Ishikawa (cell line): Measurements from ENCODE around the gene LRBA.

Source experiments
- CEBPB ChIP-seq: IDR thresholded peaks from 2 replicates; pipeline ENCODE4 v1.6.1; 2012
- CREB1 ChIP-seq: IDR thresholded peaks from 2 replicates; pipeline ENCODE4 v1.6.1; 2012; ENCODE audit warnings: low read depth
- EGR1 ChIP-seq: IDR thresholded peaks from 2 replicates; pipeline ENCODE4 v1.6.1; 2012
- EP300 ChIP-seq: IDR thresholded peaks from 2 replicates; pipeline ENCODE4 v1.6.1; 2012; ENCODE audit warnings: borderline replicate concordance
- FOXM1 ChIP-seq: IDR thresholded peaks from 2 replicates; pipeline ENCODE4 v1.6.1; 2012; ENCODE audit warnings: low read depth, borderline replicate concordance
- MAX ChIP-seq: IDR thresholded peaks from 2 replicates; pipeline ENCODE4 v1.6.1; 2012
- RAD21 ChIP-seq: IDR thresholded peaks from 2 replicates; pipeline ENCODE4 v1.6.1; 2012; ENCODE audit warnings: low read depth
- REST ChIP-seq: IDR thresholded peaks from 2 replicates; pipeline ENCODE4 v1.6.1; 2012; ENCODE audit warnings: low read depth, mild to moderate bottlenecking
- TAF1 ChIP-seq: IDR thresholded peaks from 2 replicates; pipeline ENCODE4 v1.6.1; 2012; ENCODE audit warnings: low read depth, mild to moderate bottlenecking
- TCF12 ChIP-seq: IDR thresholded peaks from 2 replicates; pipeline ENCODE4 v1.6.1; 2012; ENCODE audit warnings: low read depth
- TEAD4 ChIP-seq: IDR thresholded peaks from 2 replicates; pipeline ENCODE4 v1.6.1; 2012
- YY1 ChIP-seq: IDR thresholded peaks from 2 replicates; pipeline ENCODE4 v1.6.1; 2012; ENCODE audit warnings: low read depth
- ZBTB7A ChIP-seq: IDR thresholded peaks from 2 replicates; pipeline ENCODE4 v1.6.1; 2012; ENCODE audit warnings: low read depth
- TF ChIP-seq, protein P1 (sequence below): IDR thresholded peaks from 2 replicates; pipeline ENCODE4 v1.6.1; 2012

- TF ChIP-seq MAX: no peak
- no peak for TF ChIP-seq FOXM1
- TF ChIP-seq CEBPB: peak; percentile 49
- no peak for TF ChIP-seq YY1
- TF ChIP-seq TCF12: no peak
- TF ChIP-seq REST: no peak
- no peak for TF ChIP-seq TEAD4
- no peak for TF ChIP-seq TAF1
- no peak for TF ChIP-seq ZBTB7A
- no peak for TF ChIP-seq EP300
- TF ChIP-seq CREB1: no peak
- TF ChIP-seq EGR1: no peak
- TF ChIP-seq RAD21: no peak
- TF ChIP-seq, protein P1, sequence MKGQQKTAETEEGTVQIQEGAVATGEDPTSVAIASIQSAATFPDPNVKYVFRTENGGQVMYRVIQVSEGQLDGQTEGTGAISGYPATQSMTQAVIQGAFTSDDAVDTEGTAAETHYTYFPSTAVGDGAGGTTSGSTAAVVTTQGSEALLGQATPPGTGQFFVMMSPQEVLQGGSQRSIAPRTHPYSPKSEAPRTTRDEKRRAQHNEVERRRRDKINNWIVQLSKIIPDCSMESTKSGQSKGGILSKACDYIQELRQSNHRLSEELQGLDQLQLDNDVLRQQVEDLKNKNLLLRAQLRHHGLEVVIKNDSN: no peak
Measured at GRCh38 chr4:150863456-150863855, 151.6 kb downstream of the LRBA start.
